CD4-positive, alpha-beta memory T cell (primary cell): ENCODE results near the gene NLN. TPM values are rescaled to one million over a fixed set of nuclear protein-coding genes. Genes with fewer than 3 reads are reported as not detected.

Experiments
- CTCF ChIA-PET: fragments of 350-600 bp; sonication (Branson Sonifier 250); formaldehyde crosslinking; loops from one replicate; lab custom pipeline; 2021; ENCODE audit warnings: inconsistent platforms; ENCODE audit not compliant: partially characterized antibody; lab: Charles Lee
- POLR2A ChIA-PET: fragments of 350-600 bp; sonication (Branson Sonifier 250); formaldehyde crosslinking; loops from one replicate; lab custom pipeline; 2021; ENCODE audit not compliant: partially characterized antibody; lab: Charles Lee
- DNase-seq, 5 donors: peaks; one replicate each; pipeline versions ENCODE4 v3.0.0 to v3.0.0-alpha.2; 2020 to 2022; ENCODE audit warnings: mixed read lengths in 1 of 5
- H3K27ac ChIP-seq: one replicate; pipeline ENCODE4 v1.7.0; 2013; ENCODE audit warnings: low read depth, low read length
- H3K27me3 ChIP-seq: 2 replicates; pipeline ENCODE4 v1.7.0; 2013; ENCODE audit warnings: mild to moderate bottlenecking, low read length, moderate library complexity; ENCODE audit not compliant: insufficient read depth
- H3K36me3 ChIP-seq: 2 replicates; pipeline ENCODE4 v1.7.0; 2013; ENCODE audit warnings: mild to moderate bottlenecking, low read length, moderate library complexity; ENCODE audit not compliant: insufficient read depth
- H3K4me1 ChIP-seq: 2 replicates; pipeline ENCODE4 v1.7.0; 2013; ENCODE audit warnings: mild to moderate bottlenecking, low read length, moderate library complexity; ENCODE audit not compliant: insufficient read depth
- H3K4me3 ChIP-seq, 2 donors: one replicate each; pipeline ENCODE4 v1.7.0; 2013; ENCODE audit warnings: low read length in 2 of 2, mild to moderate bottlenecking in 1 of 2
- H3K9me3 ChIP-seq, 2 donors: one replicate each; pipeline ENCODE4 v1.7.0; 2013; ENCODE audit warnings: low read length in 2 of 2, control low read depth in 1 of 2; ENCODE audit not compliant: control insufficient read depth in 1 of 2
- H3K27ac Mint-ChIP-seq, 7 donors: one replicate each; pipeline ENCODE4 v1.8.0; 2020 to 2021; ENCODE audit warnings: mixed read lengths in 7 of 7, mild to moderate bottlenecking in 6 of 7, inconsistent platforms in 3 of 7, moderate library complexity in 3 of 7
- H3K27me3 Mint-ChIP-seq, 2 donors: one replicate each; pipeline ENCODE4 v1.8.0; 2020 to 2021; ENCODE audit warnings: mixed read lengths in 2 of 2
- H3K36me3 Mint-ChIP-seq, 2 donors: one replicate each; pipeline ENCODE4 v1.8.0; 2020 to 2021; ENCODE audit warnings: mixed read lengths in 2 of 2, inconsistent platforms in 1 of 2, mild to moderate bottlenecking in 1 of 2
- H3K4me1 Mint-ChIP-seq, 4 donors: one replicate each; pipeline ENCODE4 v1.8.0; 2020 to 2021; ENCODE audit warnings: mixed read lengths in 4 of 4, mild to moderate bottlenecking in 1 of 4
- H3K4me3 Mint-ChIP-seq, 8 donors: one replicate each; pipeline ENCODE4 v1.8.0; 2020 to 2021; ENCODE audit warnings: mixed read lengths in 8 of 8, mild to moderate bottlenecking in 7 of 8, moderate library complexity in 6 of 8, inconsistent platforms in 3 of 8
- H3K9me3 Mint-ChIP-seq, 8 donors: one replicate each; pipeline ENCODE4 v1.8.0; 2020 to 2021; ENCODE audit warnings: mixed read lengths in 8 of 8, mild to moderate bottlenecking in 5 of 8, inconsistent platforms in 3 of 8, moderate library complexity in 1 of 8
- intact Hi-C: fragments of 100-400 bp; cut with micrococcal nuclease; formaldehyde crosslinking; loops from one replicate; pipeline ENCODE4 v1.15.1; 2023
- polyA plus RNA-seq, 2 donors: library from polyadenylated mRNA; unstranded; fragments of 300-500 nt; fragmentation: Illumina TruSeq; gene quantifications; one replicate each; pipeline ENCODE4 v1.2.3, GENCODE V29; 2021
- total RNA-seq, 2 experiments: library from RNA; stranded (reverse); gene quantifications; one replicate each; pipeline ENCODE4 v1.2.3, GENCODE V29; 2021

The NLN gene
- total and polyA plus RNA-seq, 4 experiments from 2014 or later: 2.3 to 3.5 (median 2.6) TPM

DNA sequence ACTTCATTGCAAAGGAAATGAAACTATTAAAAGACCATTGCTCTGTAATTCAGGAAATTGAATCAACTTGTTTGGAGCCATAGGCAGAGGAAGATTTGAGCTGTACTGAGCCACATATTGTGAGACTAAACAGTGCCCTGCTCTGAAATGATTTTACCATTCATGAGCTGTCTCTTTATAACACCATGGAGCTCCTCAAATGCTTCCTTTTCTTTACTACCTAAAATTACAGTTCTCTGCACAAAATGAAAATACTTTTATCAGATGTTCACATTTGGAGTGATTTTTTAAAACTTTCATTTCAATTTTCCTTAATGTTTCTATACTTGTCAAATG, 97.9 kb downstream of the NLN start:
- Histone ChIP-seq H3K4me1 (no peaks in the 10 kb centered on the region), H3K36me3 (no peaks in the 10 kb centered on the region), H3K27ac (no peak overlapping the region), H3K4me3 (no peak overlapping the region), H3K9me3 (no peaks in the 10 kb centered on the region), H3K27me3 (no peaks in the 10 kb centered on the region)
- H3K27me3 Mint-ChIP-seq: no peaks in the 10 kb centered on the region
- POLR2A ChIA-PET: no interaction called here
- H3K4me1 Mint-ChIP-seq: no peaks in the 10 kb centered on the region
- H3K9me3 Mint-ChIP-seq: no peaks in the 10 kb centered on the region
- CTCF ChIA-PET: interaction anchor here (1.2 kb wide), 1 partner anchor 22 kb away, joined by 3 read pairs; no protein-coding TSS in a partner anchor
- peaks cover 0 to 9% of the 10 kb centered on the region in 2 donors for H3K36me3 Mint-ChIP-seq
- no peak for DNase-seq
- intact Hi-C loops: no loop called here
- peak overlapping the region in 1 of 7 donors; percentile 20 for H3K27ac Mint-ChIP-seq
- no peak overlapping the region for H3K4me3 Mint-ChIP-seq

DNA sequence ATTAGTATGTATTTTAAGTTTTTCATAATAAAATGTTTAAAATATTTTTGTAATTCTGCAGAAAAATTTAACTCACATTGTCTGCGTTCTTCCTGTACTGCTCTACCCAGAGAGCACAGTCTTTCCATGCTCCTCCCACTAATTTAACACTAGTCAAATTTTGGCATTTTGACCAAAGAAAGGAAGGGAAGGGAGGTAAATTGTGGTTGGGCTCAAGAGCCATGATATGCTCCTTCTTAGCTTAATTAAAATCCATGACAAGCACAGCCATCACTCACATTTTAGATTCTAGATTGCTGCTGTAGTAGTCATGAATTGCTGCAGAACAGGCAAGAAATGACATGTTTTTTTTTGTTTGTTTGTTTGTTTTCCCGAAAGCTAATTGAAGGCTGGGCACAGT, 98.4 kb downstream of the NLN start:
- H3K27ac Mint-ChIP-seq: no peak overlapping the region
- no peaks in the 10 kb centered on the region for H3K9me3 ChIP-seq
- H3K27me3 Mint-ChIP-seq: no peaks in the 10 kb centered on the region
- H3K36me3 Mint-ChIP-seq: peaks cover 0 to 6% of the 10 kb centered on the region in 2 donors
- CTCF ChIA-PET: no interaction called here
- no peaks in the 10 kb centered on the region for H3K4me1 ChIP-seq
- peaks cover 0 to 2% (median under 1%) of the 10 kb centered on the region in 4 donors for H3K4me1 Mint-ChIP-seq
- no peaks in the 10 kb centered on the region for H3K36me3 ChIP-seq
- no peak for DNase-seq
- no peak overlapping the region for H3K4me3 ChIP-seq
- H3K27me3 ChIP-seq: no peaks in the 10 kb centered on the region
- POLR2A ChIA-PET: no interaction called here
- H3K4me3 Mint-ChIP-seq: no peak overlapping the region
- H3K9me3 Mint-ChIP-seq: no peaks in the 10 kb centered on the region
- H3K27ac ChIP-seq: no peak overlapping the region
- intact Hi-C loops: no loop called here

DNA sequence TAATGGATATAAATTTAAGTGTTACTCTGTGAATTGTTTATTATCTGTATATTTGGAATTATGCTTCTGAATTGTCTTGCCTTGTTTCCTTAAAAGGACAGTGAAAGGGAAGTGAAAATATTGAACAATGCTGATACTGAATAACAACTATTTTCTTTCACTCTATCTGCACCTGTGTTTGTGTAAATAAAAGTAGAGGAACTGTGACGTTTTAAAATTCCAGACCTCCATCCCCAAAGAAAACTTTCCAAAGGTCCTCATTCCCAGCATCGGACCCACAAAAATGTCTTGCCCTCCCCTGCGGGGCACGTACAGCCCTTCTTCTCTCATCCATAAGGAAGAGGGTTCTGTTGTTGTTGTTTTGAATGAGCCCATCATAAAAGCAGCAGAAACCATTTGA, 100.0 kb downstream of the NLN start:
- Histone ChIP-seq H3K27ac (no peak overlapping the region), H3K27me3 (no peaks in the 10 kb centered on the region), H3K9me3 (no peaks in the 10 kb centered on the region), H3K4me3 (no peak overlapping the region), H3K36me3 (no peaks in the 10 kb centered on the region), H3K4me1 (no peaks in the 10 kb centered on the region)
- intact Hi-C loops: no loop called here
- Mint-ChIP-seq H3K27me3 (no peaks in the 10 kb centered on the region), H3K4me3 (no peak overlapping the region), H3K36me3 (no peaks in the 10 kb centered on the region), H3K9me3 (no peaks in the 10 kb centered on the region), H3K27ac (no peak overlapping the region), H3K4me1 (peaks cover 1 to 5% (median 3%) of the 10 kb centered on the region in 4 donors)
- no peak for DNase-seq
- ChIA-PET CTCF (no interaction called here), POLR2A (no interaction called here)

DNA sequence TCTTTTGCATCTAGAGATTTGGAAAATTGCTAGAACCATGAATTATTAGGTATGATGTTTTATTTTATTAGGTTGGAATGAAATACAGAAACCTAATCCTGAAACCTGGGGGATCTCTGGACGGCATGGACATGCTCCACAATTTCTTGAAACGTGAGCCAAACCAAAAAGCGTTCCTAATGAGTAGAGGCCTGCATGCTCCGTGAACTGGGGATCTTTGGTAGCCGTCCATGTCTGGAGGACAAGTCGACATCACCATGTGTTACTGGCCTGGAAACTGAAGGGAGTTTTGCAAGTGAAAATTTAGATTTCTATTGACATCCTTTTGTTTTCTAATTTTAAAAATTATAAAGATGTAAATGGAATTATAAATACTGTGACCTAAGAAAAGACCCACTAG, 100.7 kb downstream of the NLN start:
- DNase-seq: no peak
- intact Hi-C loops: no loop called here
- Mint-ChIP-seq H3K4me3 (no peak overlapping the region), H3K27ac (no peak overlapping the region), H3K27me3 (no peaks in the 10 kb centered on the region), H3K4me1 (peaks cover 1 to 5% (median 3%) of the 10 kb centered on the region in 4 donors), H3K9me3 (no peaks in the 10 kb centered on the region), H3K36me3 (no peaks in the 10 kb centered on the region)
- H3K4me3 ChIP-seq: no peak overlapping the region
- H3K36me3 ChIP-seq: no peaks in the 10 kb centered on the region
- H3K4me1 ChIP-seq: no peaks in the 10 kb centered on the region
- H3K27me3 ChIP-seq: no peaks in the 10 kb centered on the region
- no peak overlapping the region for H3K27ac ChIP-seq
- ChIA-PET CTCF (no interaction called here), POLR2A (no interaction called here)
- H3K9me3 ChIP-seq: no peaks in the 10 kb centered on the region

DNA sequence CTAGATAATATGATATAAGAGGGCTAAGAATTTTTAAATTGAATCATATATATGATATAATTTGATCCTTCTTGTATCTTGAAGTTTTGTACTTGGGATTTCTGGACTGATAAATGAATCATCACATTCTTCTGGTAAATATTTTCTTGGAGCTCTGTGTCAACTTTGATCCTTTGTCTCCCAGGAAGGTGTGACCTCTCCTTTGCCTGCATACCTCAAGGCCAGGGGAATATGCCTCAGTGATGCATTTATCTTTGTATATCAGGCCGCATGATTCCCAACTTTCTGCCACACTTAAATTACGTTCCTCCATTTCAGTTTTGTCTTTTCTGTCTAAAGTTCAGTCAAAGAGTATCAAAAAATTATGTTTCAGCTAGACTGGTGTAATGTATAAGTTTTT, 101.2 kb downstream of the NLN start:
- H3K27me3 Mint-ChIP-seq: no peaks in the 10 kb centered on the region
- no peak for DNase-seq
- H3K4me1 Mint-ChIP-seq: peaks cover 1 to 5% (median 3%) of the 10 kb centered on the region in 4 donors
- peak overlapping the region in 1 of 7 donors; percentile 29 for H3K27ac Mint-ChIP-seq
- no peaks in the 10 kb centered on the region for H3K36me3 Mint-ChIP-seq
- no peaks in the 10 kb centered on the region for H3K4me1 ChIP-seq
- no peak overlapping the region for H3K4me3 Mint-ChIP-seq
- CTCF ChIA-PET: no interaction called here
- no peaks in the 10 kb centered on the region for H3K36me3 ChIP-seq
- POLR2A ChIA-PET: no interaction called here
- H3K9me3 Mint-ChIP-seq: no peaks in the 10 kb centered on the region
- no peak overlapping the region for H3K27ac ChIP-seq
- no peaks in the 10 kb centered on the region for H3K9me3 ChIP-seq
- intact Hi-C loops: no loop called here
- no peak overlapping the region for H3K4me3 ChIP-seq
- no peaks in the 10 kb centered on the region for H3K27me3 ChIP-seq

DNA sequence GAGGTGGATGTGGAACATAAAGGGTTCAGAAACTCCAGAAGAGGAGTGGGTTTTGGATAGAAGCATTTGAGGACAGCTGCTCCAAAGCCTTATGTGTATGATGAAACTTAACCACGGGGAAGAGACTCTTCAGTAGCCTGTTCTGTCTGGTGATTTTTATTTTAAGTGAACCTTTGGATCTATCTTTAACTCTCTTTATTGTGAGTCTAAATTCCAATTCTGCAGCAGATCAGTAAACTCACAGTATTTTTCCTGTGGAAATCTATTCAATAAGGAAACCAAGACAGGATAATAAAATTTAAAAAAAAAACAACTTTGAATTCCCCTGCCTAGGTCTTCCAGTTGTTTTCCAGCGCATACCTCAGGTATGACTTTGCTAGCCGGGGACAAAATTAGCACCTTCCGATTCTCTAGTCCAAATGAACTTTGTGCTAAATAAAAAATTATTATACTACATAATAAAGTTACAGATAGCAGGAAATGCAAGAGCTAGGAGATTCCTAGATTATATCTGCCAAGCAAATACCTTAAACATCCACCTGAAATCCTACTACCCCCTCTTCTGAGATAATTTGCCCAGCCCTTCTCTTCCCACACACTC, 101.9 kb downstream of the NLN start:
- no peaks in the 10 kb centered on the region for H3K9me3 ChIP-seq
- POLR2A ChIA-PET: no interaction called here
- no peaks in the 10 kb centered on the region for H3K36me3 ChIP-seq
- Mint-ChIP-seq H3K4me3 (no peak overlapping the region), H3K27ac (peak overlapping the region in 2 of 7 donors; percentile 48 to 88), H3K27me3 (no peaks in the 10 kb centered on the region), H3K36me3 (no peaks in the 10 kb centered on the region), H3K4me1 (peaks cover 1 to 5% (median 3%) of the 10 kb centered on the region in 4 donors), H3K9me3 (no peaks in the 10 kb centered on the region)
- intact Hi-C loops: no loop called here
- CTCF ChIA-PET: interaction anchor here (0.8 kb wide), 1 partner anchor 12 kb away, joined by 3 read pairs; no protein-coding TSS in a partner anchor
- H3K4me3 ChIP-seq: no peak overlapping the region
- H3K27me3 ChIP-seq: no peaks in the 10 kb centered on the region
- no peaks in the 10 kb centered on the region for H3K4me1 ChIP-seq
- DNase-seq: no peak
- H3K27ac ChIP-seq: no peak overlapping the region

DNA sequence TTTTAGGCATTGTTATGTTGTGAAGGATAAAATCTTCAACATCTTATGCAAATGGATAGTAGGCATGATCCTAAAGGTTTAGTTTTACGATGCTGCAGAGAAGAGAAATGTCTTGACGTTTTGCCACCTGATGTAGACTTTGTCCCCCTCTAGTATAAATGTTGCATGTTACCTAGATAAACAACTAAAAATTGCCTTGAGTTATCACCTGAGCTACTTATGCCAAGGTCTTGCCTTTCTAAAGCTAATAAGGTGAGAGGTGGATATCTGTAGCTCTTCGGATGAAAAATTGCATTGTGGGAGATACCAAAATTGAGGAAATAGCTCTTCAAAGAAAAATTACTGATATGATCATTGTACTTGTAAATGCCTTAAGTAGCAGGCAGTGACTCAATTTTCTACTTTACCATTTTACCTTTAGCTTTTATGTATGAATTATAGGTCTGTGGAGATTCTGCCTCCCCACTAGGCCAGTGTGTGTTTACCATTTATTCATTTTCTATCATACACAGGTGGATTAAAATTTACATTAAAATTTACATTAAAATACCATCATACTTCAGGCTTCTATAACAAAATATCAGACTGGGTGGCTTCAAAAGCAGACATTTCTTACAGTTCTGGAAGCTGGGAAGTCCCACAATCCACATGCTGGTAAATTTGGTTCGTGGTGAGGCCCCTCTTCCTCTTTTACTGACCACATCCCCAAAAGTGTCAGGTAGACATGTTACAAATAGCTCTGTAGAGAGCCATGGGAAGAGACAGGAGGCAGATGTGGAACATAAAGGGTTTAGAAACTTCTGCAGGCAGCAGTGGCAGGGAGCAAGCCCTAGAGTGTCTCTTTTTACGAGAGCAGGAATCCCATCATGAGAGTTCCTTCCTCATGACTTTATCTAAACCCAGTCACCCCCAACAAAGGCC, 103.7 kb downstream of the NLN start:
- H3K9me3 Mint-ChIP-seq: no peaks in the 10 kb centered on the region
- H3K4me1 Mint-ChIP-seq: peaks cover 1 to 5% (median 3%) of the 10 kb centered on the region in 4 donors
- Histone ChIP-seq H3K27ac (no peak overlapping the region), H3K36me3 (no peaks in the 10 kb centered on the region), H3K9me3 (no peaks in the 10 kb centered on the region), H3K4me3 (no peak overlapping the region), H3K4me1 (no peaks in the 10 kb centered on the region), H3K27me3 (no peaks in the 10 kb centered on the region)
- DNase-seq: no peak
- no peaks in the 10 kb centered on the region for H3K27me3 Mint-ChIP-seq
- ChIA-PET POLR2A (no interaction called here), CTCF (no interaction called here)
- H3K27ac Mint-ChIP-seq: no peak overlapping the region
- no peak overlapping the region for H3K4me3 Mint-ChIP-seq
- no peaks in the 10 kb centered on the region for H3K36me3 Mint-ChIP-seq
- intact Hi-C loops: no loop called here
